Measurements from ENCODE around the gene DIP2B.

The DIP2B gene

GRCh38 chr12:50772470-50772869 lies 267.7 kb downstream of the DIP2B start:
- no peak for DNase-seq
- peaks cover 0 to 12% (median 4%) of the 10 kb centered on the region in 4 donors for H3K4me1 ChIP-seq
- no peaks in the 10 kb centered on the region for H3K9me3 ChIP-seq
- H3K4me3 ChIP-seq = no peak overlapping the region
- intact Hi-C loops (cut with DNase I; ENCODE audit: low total_unique reads) = no loop called here
- no peak overlapping the region for H3K27ac ChIP-seq
- H3K36me3 ChIP-seq = peaks cover 9 to 11% (median 10%) of the 10 kb centered on the region in 3 donors
- H3K27me3 ChIP-seq = no peaks in the 10 kb centered on the region
- no peak for TF ChIP-seq CTCF (IDR thresholded peaks at IDR 0.05)

GRCh38 chr12:50772877-50773276 lies 268.1 kb downstream of the DIP2B start:
- Histone ChIP-seq H3K27me3 (no peaks in the 10 kb centered on the region), H3K4me1 (peaks cover 0 to 11% (median 3%) of the 10 kb centered on the region in 4 donors), H3K36me3 (peaks cover 9 to 11% (median 10%) of the 10 kb centered on the region in 3 donors), H3K27ac (no peak overlapping the region), H3K4me3 (no peak overlapping the region), H3K9me3 (no peaks in the 10 kb centered on the region)
- no peak for DNase-seq
- TF ChIP-seq CTCF (IDR thresholded peaks at IDR 0.05) = no peak
- intact Hi-C loops (cut with DNase I; ENCODE audit: low total_unique reads) = no loop called here

- no peak for TF ChIP-seq CTCF (IDR thresholded peaks at IDR 0.05)
- no peak overlapping the region for H3K27ac ChIP-seq
- intact Hi-C loops (cut with DNase I; ENCODE audit: low total_unique reads) = no loop called here
These were observed 270.5 kb downstream of the DIP2B start for GRCh38 chr12:50775251-50775650.

GRCh38 chr12:50776749-50777728 lies 272.3 kb downstream of the DIP2B start:
- no peaks in the 10 kb centered on the region for H3K9me3 ChIP-seq

More at GRCh38 chr12:50775251-50775650, 270.5 kb downstream of the DIP2B start:
- Histone ChIP-seq H3K36me3 (peaks cover 9 to 11% (median 10%) of the 10 kb centered on the region in 3 donors), H3K27me3 (no peaks in the 10 kb centered on the region), H3K9me3 (no peaks in the 10 kb centered on the region), H3K4me1 (no peaks in the 10 kb centered on the region), H3K4me3 (no peak overlapping the region)
- no peak for DNase-seq

More at GRCh38 chr12:50776749-50777728, 272.3 kb downstream of the DIP2B start:
- Histone ChIP-seq H3K27me3 (no peaks in the 10 kb centered on the region), H3K4me3 (no peak overlapping the region), H3K36me3 (peaks cover 10 to 16% (median 11%) of the 10 kb centered on the region in 3 donors), H3K27ac (no peak overlapping the region), H3K4me1 (no peaks in the 10 kb centered on the region)
- DNase-seq = no peak
- TF ChIP-seq CTCF (IDR thresholded peaks at IDR 0.05) = no peak
- intact Hi-C loops (cut with DNase I; ENCODE audit: low total_unique reads) = no loop called here

All from tibial artery (tissue), 4 donors.